ENCODE results near the gene MISP.

MISP gene

DNA sequence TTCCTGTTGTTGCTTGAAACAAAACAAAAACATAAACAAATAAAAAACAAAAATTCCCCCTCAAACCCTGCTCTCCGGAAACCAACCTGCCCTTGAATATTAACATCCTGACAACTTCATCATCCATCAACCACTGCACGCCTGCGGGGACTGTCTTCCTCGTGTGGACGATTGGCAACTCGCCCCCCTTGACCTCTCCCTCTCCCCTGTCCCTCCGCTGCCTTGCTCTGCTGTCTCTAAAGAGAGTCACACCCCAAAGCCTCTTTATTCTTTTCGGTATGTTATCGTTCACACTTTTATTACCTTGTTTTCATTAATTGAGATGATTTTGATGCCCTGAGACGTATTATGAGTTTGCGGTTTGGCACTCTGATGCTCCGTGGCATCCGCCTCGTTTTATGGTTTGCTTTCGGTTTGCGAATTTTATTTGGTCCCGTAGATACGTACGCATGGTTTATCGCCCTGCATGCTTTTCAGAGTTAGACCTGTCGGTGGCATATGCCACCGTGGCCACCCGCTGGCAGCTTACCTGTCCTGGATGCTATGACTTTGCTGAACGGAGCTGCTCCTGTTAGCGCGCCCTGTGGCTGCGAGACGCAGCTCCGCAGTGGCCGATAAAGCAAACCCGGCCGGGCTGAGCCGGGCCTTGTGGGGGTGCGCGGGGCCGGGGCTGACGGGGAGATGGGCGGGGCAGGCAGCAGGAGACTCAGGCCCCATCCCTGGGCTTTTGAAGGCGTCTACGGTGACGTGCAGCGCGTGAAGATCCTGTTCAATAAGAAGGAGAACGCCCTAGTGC is 56.9 kb downstream of the MISP start:
- DNase-seq = no peak

DNA sequence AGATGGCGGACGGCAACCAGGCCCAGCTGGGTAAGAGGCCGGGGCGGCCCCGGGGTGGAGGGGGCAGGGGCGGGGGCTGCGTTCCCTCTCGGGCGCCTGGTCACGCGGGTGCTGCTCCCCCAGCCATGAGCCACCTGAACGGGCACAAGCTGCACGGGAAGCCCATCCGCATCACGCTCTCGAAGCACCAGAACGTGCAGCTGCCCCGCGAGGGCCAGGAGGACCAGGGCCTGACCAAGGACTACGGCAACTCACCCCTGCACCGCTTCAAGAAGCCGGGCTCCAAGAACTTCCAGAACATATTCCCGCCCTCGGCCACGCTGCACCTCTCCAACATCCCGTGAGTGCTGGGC is 57.5 kb downstream of the MISP start:
- DNase-seq = no peak

DNA sequence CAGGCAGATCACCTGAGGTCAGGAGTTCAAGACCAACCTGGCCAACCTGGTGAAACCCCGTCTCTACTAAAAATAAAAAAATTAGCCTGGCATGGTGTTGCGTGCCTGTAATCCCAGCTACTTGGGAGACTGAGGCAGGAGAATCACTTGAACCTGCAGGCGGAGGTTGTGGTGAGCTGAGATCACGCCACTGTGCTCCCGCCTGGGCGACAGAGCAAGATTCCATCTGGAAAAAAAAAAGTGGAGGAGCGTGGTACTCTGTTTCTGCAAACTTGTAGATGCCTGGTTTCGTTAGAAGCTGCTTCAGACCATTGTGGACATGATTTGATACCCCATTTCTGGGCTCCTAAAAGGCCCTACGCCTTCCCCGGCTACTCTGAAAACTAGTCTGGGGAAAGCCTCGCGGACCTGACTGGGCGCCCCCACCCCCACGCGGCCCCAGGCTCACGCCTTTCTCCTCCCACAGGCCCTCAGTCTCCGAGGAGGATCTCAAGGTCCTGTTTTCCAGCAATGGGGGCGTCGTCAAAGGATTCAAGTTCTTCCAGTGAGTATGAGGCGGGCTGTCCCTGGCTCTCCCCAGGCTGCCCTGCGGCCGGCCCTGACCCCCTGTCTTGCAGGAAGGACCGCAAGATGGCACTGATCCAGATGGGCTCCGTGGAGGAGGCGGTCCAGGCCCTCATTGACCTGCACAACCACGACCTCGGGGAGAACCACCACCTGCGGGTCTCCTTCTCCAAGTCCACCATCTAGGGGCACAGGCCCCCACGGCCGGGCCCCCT is 59.4 kb downstream of the MISP start:
- no peak for DNase-seq

DNA sequence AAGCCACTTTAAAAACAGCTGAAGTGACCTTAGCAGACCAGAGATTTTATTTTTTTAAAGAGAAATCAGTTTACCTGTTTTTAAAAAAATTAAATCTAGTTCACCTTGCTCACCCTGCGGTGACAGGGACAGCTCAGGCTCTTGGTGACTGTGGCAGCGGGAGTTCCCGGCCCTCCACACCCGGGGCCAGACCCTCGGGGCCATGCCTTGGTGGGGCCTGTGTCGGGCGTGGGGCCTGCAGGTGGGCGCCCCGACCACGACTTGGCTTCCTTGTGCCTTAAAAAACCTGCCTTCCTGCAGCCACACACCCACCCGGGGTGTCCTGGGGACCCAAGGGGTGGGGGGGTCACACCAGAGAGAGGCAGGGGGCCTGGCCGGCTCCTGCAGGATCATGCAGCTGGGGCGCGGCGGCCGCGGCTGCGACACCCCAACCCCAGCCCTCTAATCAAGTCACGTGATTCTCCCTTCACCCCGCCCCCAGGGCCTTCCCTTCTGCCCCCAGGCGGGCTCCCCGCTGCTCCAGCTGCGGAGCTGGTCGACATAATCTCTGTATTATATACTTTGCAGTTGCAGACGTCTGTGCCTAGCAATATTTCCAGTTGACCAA is 60.1 kb downstream of the MISP start:
- no peak for DNase-seq

DNA sequence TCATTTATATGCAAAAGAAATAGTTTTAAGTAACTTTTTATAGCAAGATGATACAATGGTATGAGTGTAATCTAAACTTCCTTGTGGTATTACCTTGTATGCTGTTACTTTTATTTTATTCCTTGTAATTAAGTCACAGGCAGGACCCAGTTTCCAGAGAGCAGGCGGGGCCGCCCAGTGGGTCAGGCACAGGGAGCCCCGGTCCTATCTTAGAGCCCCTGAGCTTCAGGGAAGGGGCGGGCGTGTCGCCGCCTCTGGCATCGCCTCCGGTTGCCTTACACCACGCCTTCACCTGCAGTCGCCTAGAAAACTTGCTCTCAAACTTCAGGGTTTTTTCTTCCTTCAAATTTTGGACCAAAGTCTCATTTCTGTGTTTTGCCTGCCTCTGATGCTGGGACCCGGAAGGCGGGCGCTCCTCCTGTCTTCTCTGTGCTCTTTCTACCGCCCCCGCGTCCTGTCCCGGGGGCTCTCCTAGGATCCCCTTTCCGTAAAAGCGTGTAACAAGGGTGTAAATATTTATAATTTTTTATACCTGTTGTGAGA is 60.7 kb downstream of the MISP start:
- DNase-seq = no peak

DNA sequence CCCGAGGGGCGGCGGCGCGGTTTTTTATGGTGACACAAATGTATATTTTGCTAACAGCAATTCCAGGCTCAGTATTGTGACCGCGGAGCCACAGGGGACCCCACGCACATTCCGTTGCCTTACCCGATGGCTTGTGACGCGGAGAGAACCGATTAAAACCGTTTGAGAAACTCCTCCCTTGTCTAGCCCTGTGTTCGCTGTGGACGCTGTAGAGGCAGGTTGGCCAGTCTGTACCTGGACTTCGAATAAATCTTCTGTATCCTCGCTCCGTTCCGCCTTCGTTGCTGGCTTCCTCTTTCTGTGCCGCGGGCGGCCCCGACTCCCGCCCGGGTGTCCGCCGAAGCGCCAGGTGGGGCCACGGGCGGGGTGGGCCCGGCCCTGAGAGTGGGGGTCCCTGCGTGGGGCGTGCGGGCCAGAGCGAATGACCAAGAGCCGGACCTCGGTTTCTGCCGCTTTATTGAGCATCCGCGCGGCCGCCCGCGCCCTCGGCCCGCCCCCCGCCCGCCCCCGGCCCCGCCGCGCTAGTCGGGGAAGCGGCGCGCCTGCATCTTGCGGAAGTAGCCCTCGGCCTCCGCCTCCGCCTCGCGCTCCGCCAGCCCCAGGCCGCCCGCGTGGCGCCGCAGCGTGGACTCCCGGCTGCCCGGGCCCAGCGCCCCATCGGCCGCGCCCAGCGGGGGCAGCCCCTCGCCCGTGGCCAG is 61.3 kb downstream of the MISP start:
- DNase-seq = no peak

DNA sequence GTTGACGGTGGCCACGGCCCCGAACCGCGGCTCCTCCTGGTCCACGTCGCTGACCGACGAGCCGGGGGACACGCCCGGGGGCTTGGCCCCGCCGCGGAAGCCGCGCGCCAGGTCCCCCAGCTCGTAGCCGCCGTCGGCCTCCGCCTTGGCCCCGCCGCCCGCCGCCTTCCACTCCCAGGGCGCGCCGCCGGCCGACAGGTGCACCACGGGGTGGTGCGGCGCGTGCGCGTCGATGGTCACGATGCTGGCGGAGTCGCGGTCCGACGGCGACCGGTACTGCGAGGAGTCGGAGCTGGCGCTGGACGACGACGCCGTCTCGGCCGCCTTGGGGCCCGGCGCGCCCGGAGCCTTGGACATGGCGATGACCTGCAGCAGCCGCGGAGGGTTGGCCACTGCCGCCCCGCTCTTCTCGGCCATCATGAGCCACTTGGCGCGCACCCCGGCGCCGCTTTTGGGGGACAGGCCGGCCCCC is 61.9 kb downstream of the MISP start:
- no peak for DNase-seq

DNA sequence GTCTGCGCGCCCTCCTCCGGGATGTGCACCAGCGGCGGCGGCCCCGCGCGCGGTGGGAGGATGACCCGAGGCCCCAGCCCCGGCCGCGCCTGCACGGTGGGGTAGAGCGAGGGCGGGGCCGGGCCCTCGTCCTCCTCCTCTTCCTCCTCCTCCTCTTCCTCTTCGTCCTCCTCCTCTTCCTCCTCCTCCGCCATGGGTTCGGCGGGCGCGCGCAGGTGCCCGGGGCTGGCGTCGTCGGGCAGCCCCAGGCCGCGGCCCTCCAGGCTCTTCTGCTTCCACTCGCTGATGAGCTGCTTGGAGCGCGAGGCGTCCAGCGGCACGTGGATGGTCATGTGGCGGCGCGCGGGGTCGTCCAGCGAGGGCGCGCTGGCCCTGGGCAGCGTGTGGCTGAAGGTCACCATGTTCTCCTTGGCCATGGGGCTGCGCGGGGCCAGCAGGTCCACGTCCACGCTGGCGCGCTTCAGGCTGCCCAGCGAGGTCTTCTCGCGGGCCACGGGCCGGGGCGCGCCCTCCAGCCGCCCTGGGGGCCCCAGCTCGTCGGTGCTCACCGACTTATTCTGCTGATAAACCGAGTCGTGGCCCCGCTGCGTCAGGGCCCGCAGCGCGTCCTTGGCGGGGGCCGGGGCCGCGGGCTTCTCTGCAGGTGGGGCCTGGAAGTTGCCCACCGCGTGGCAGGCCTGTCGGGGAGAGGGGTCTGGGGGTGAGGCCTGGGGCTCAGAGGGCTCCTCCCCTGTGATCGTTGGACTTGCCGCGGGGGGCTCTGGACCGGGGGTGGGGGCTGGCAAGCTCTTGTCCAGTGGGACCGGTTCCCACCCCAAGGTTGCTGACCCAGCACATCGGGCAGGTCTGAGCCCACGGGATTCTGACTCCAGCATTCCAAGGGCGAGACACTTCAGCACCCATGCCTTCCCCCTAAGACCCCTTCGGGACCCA is 62.6 kb downstream of the MISP start:
- DNase-seq = no peak
